ENCODE data around the gene IKZF3.

Gene IKZF3

GRCh38 chr17:39794249-39794970 lies 69.7 kb downstream of the IKZF3 start:
- no peak for TF ChIP-seq CTCF (conservative IDR thresholded peaks at IDR 0.05; ENCODE audit: control insufficient read depth, insufficient read depth, low read depth, low read length)
- no peak overlapping the region for H3K4me3 ChIP-seq (ENCODE audit: control insufficient read depth, low read depth, low read length)
- DNase-seq (ENCODE audit: low read depth) = no peak

GRCh38 chr17:39793301-39793872 lies 70.7 kb downstream of the IKZF3 start:
- no peak for DNase-seq (ENCODE audit: low read depth)
- TF ChIP-seq CTCF (conservative IDR thresholded peaks at IDR 0.05; ENCODE audit: control insufficient read depth, insufficient read depth, low read depth, low read length) = no peak
- no peak overlapping the region for H3K4me3 ChIP-seq (ENCODE audit: control insufficient read depth, low read depth, low read length)

- no peak for DNase-seq (ENCODE audit: low read depth)
- H3K4me3 ChIP-seq (ENCODE audit: control insufficient read depth, low read depth, low read length) = no peak overlapping the region
These were observed 71.4 kb downstream of the IKZF3 start for GRCh38 chr17:39792526-39793221.

GRCh38 chr17:39791111-39791992 lies 72.8 kb downstream of the IKZF3 start:
- no peak for DNase-seq (ENCODE audit: low read depth)
- no peak overlapping the region for H3K4me3 ChIP-seq (ENCODE audit: control insufficient read depth, low read depth, low read length)
- TF ChIP-seq CTCF (conservative IDR thresholded peaks at IDR 0.05; ENCODE audit: control insufficient read depth, insufficient read depth, low read depth, low read length) = no peak

More at GRCh38 chr17:39792526-39793221, 71.4 kb downstream of the IKZF3 start:
- no peak for TF ChIP-seq CTCF (conservative IDR thresholded peaks at IDR 0.05; ENCODE audit: control insufficient read depth, insufficient read depth, low read depth, low read length)

GRCh38 chr17:39787743-39788484 lies 76.2 kb downstream of the IKZF3 start:
- H3K4me3 ChIP-seq (ENCODE audit: control insufficient read depth, low read depth, low read length) = no peak overlapping the region
- DNase-seq (ENCODE audit: low read depth) = no peak
- no peak for TF ChIP-seq CTCF (conservative IDR thresholded peaks at IDR 0.05; ENCODE audit: control insufficient read depth, insufficient read depth, low read depth, low read length)

GRCh38 chr17:39787041-39787440 lies 77.1 kb downstream of the IKZF3 start:
- DNase-seq (ENCODE audit: low read depth) = no peak
- no peak overlapping the region for H3K4me3 ChIP-seq (ENCODE audit: control insufficient read depth, low read depth, low read length)
- TF ChIP-seq CTCF (conservative IDR thresholded peaks at IDR 0.05; ENCODE audit: control insufficient read depth, insufficient read depth, low read depth, low read length) = no peak
